Tibial artery (tissue), 4 donors: ENCODE data around the gene MRM2.

Experiments used
- DNase-seq, 2 donors: peaks; one replicate each; pipeline ENCODE4 v3.0.0-alpha.2; 2019
- H3K27ac ChIP-seq, 2 donors: fragments of 200-600 bp; sonication (generic) in 1 of 2; 1 replicate in 1 of 2; 2 replicates in 1 of 2; pipeline ENCODE4 v1.5.1; 2018 to 2019; ENCODE audit warnings: mild to moderate bottlenecking in 1 of 2
- H3K27me3 ChIP-seq, 2 donors: fragments of 200-600 bp; sonication (generic) in 1 of 2; one replicate each; pipeline versions ENCODE4 v1.5.1 to v1.6.0; 2016 to 2019
- H3K36me3 ChIP-seq, 3 donors: fragments of 200-600 bp; sonication (generic) in 2 of 3; one replicate each; pipeline ENCODE4 v1.5.1; 2016 to 2019; ENCODE audit warnings: mild to moderate bottlenecking in 2 of 3
- H3K4me1 ChIP-seq, 4 donors: fragments of 200-600 bp; sonication (generic) in 2 of 4; 1 replicate in 3 of 4; 2 replicates in 1 of 4; pipeline ENCODE4 v1.5.1; 2016 to 2019
- H3K4me3 ChIP-seq, 2 donors: fragments of 200-600 bp; sonication (generic) in 1 of 2; 1 replicate in 1 of 2; 2 replicates in 1 of 2; pipeline ENCODE4 v1.5.1; 2018 to 2019; ENCODE audit warnings: mild to moderate bottlenecking in 2 of 2
- H3K9me3 ChIP-seq, 3 donors: fragments of 200-600 bp; sonication (generic) in 1 of 3; one replicate each; pipeline ENCODE4 v1.5.1; 2016 to 2019
- CTCF ChIP-seq, 2 experiments: fragments of 200-600 bp in 1 of 2; fragments of 450-650 bp in 1 of 2; IDR thresholded peaks; one replicate each; pipeline ENCODE4 v1.5.1; 2017 to 2019; ENCODE audit warnings: antibody characterized with exemption in 2 of 2, mild to moderate bottlenecking in 1 of 2, moderate library complexity in 1 of 2
- intact Hi-C: fragments of 100-400 bp; cut with DNase I; formaldehyde crosslinking; loops from one replicate; pipeline ENCODE4 v1.15.0; 2023; ENCODE audit warnings: low total_unique reads

MRM2 gene

DNA sequence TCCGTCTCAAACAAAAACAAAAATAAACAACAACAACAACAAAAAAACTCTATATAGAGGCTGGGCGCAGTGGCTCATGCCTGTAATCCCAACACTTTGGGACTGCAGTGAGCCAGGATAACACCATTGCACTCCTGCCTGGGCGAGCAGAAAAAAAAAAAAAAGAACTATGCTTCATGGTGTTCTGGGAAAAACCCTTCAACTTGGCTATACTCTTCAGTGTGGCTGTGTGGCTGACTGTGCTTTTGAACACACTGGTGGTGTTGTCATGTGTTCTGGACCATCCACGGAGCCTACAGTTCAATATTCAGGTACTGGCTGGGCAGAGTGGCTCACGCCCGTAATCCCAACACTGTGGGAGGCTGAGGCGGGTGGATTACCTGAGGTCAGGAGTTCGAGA lies 45.7 kb upstream of the MRM2 start:
- Histone ChIP-seq H3K4me3 (no peak overlapping the region), H3K9me3 (no peaks in the 10 kb centered on the region), H3K27me3 (no peaks in the 10 kb centered on the region), H3K4me1 (no peaks in the 10 kb centered on the region), H3K36me3 (no peaks in the 10 kb centered on the region), H3K27ac (no peak overlapping the region)
- TF ChIP-seq CTCF (IDR thresholded peaks at IDR 0.05): no peak
- DNase-seq: no peak
- intact Hi-C loops: no loop called here

- no peak overlapping the region for H3K4me3 ChIP-seq
- DNase-seq: no peak
- no peaks in the 10 kb centered on the region for H3K4me1 ChIP-seq
- intact Hi-C loops: no loop called here
- no peaks in the 10 kb centered on the region for H3K36me3 ChIP-seq
- no peaks in the 10 kb centered on the region for H3K9me3 ChIP-seq
- H3K27ac ChIP-seq: no peak overlapping the region
- no peaks in the 10 kb centered on the region for H3K27me3 ChIP-seq
- TF ChIP-seq CTCF (IDR thresholded peaks at IDR 0.05): no peak
Observed at GRCh38 chr7:2283074-2283473, 41.1 kb upstream of the MRM2 start.

GRCh38 chr7:2282185-2282751 lies 40.3 kb upstream of the MRM2 start:
- DNase-seq: no peak
- intact Hi-C loops: no loop called here
- no peak overlapping the region for H3K27ac ChIP-seq
- no peaks in the 10 kb centered on the region for H3K9me3 ChIP-seq
- no peaks in the 10 kb centered on the region for H3K4me1 ChIP-seq
- peaks cover 0 to 6% (median 3%) of the 10 kb centered on the region in 3 donors for H3K36me3 ChIP-seq
- no peaks in the 10 kb centered on the region for H3K27me3 ChIP-seq
- TF ChIP-seq CTCF (IDR thresholded peaks at IDR 0.05): no peak
- no peak overlapping the region for H3K4me3 ChIP-seq

DNA sequence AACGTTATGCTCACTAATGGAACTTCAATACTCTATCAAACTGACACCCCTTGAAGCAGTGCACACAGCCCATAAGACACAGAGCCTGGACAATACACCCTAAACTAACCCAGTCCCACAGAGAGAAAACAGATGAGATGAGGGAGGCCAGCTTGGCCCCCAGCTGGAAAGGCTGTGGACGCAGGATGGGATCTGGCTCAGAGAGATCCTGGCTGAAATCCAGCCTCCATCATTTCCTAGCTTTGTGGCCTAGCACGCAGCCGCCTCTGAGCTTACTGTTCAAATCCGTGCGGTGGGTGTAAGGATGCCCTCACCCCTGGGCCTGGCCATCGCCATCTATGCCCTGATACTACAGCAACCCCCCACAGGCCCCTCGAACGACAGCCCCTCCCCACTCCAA lies 39.5 kb upstream of the MRM2 start:
- peaks cover 0 to 13% (median 6%) of the 10 kb centered on the region in 3 donors for H3K36me3 ChIP-seq
- H3K27me3 ChIP-seq: no peaks in the 10 kb centered on the region
- H3K27ac ChIP-seq: no peak overlapping the region
- no peak overlapping the region for H3K4me3 ChIP-seq
- TF ChIP-seq CTCF (IDR thresholded peaks at IDR 0.05): no peak
- no peak for DNase-seq
- H3K4me1 ChIP-seq: no peaks in the 10 kb centered on the region
- H3K9me3 ChIP-seq: no peaks in the 10 kb centered on the region
- intact Hi-C loops: no loop called here

DNA sequence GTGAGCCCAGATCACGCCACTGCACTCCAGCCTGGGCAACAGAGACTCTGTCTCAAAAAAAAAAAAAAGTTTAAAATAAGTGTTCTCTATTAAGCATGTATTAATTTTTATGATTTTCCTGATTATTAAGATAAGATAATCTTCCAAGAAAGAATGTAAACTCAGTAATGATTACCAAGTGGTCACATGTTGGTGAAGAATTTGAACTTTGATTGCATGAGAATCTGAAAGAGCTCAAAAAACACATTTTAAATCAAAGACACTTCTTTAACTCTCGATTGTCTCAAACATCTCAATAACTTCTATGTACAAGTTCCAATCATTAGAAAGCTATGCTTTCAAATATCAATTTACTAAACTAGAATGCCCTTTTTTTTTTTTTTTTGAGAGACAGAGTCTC lies 38.4 kb upstream of the MRM2 start:
- no peak for TF ChIP-seq CTCF (IDR thresholded peaks at IDR 0.05)
- H3K27me3 ChIP-seq: no peaks in the 10 kb centered on the region
- no peak for DNase-seq
- peaks cover 0 to 19% (median 6%) of the 10 kb centered on the region in 3 donors for H3K36me3 ChIP-seq
- no peak overlapping the region for H3K4me3 ChIP-seq
- no peaks in the 10 kb centered on the region for H3K4me1 ChIP-seq
- H3K27ac ChIP-seq: no peak overlapping the region
- intact Hi-C loops: no loop called here
- no peaks in the 10 kb centered on the region for H3K9me3 ChIP-seq

DNA sequence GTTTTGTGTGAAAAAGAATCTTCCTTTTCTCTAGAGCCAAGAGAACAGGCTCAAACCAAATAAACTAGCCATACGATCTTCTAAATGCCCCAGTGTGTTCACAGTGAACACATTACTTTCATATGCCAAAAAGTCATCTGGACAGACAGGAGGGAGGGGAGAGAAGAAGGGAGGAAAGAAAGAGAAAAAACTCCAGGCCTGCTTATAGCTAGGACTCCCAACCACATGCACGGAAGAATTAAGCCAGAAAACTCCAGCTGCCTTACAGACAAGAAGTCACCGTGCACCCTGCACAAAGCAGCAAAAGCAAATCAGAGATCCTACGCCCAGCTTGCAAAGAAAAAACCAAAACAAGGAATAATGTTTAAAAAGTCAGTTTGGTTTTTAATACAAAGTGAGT lies 37.9 kb upstream of the MRM2 start:
- H3K27ac ChIP-seq: no peak overlapping the region
- intact Hi-C loops: loop anchor here (10.0 kb wide), 1 partner anchor 1025 kb away; no protein-coding TSS in a partner anchor
- TF ChIP-seq CTCF (IDR thresholded peaks at IDR 0.05): no peak
- no peaks in the 10 kb centered on the region for H3K9me3 ChIP-seq
- no peaks in the 10 kb centered on the region for H3K27me3 ChIP-seq
- DNase-seq: no peak
- H3K4me3 ChIP-seq: no peak overlapping the region
- peaks cover 2 to 19% (median 6%) of the 10 kb centered on the region in 3 donors for H3K36me3 ChIP-seq
- H3K4me1 ChIP-seq: no peaks in the 10 kb centered on the region
